Psoas muscle (tissue), 8 donors: ENCODE data around the gene GRM5. TPM values are rescaled to one million over a fixed set of nuclear protein-coding genes. Genes with fewer than 3 reads are reported as not detected.
A peak's percentile ranks its signal among the peaks of the same experiment; 100 is the strongest.

Source experiments
- ATAC-seq, 4 donors: fragments of 200-7000 bp; cut with Tn5 transposase; one replicate each; pipeline ENCODE4 v1.9.1; 2020; ENCODE audit warnings: moderate library complexity in 3 of 4, mild to moderate bottlenecking in 2 of 4
- DNase-seq, 2 donors: peaks; one replicate each; pipeline ENCODE4 v3.0.0-alpha.2; 2020
- H3K27ac ChIP-seq: fragments of 200-600 bp; one replicate; pipeline ENCODE4 v1.8.0; 2022
- H3K27me3 ChIP-seq, 3 donors: fragments of 200-600 bp in 1 of 3; one replicate each; pipeline versions ENCODE4 v1.6.1 to v1.8.0; 2013 to 2022; ENCODE audit warnings: low read length in 2 of 3, mild to moderate bottlenecking in 2 of 3, moderate library complexity in 1 of 3; ENCODE audit not compliant: insufficient read depth in 3 of 3
- H3K36me3 ChIP-seq, 2 donors: fragments of 200-600 bp in 1 of 2; one replicate each; pipeline versions ENCODE4 v1.6.1 to v1.8.0; 2013 to 2022; ENCODE audit warnings: low read depth in 1 of 2, mild to moderate bottlenecking in 1 of 2, moderate library complexity in 1 of 2; ENCODE audit not compliant: insufficient read depth in 1 of 2
- H3K4me1 ChIP-seq: fragments of 200-600 bp; one replicate; pipeline ENCODE4 v1.8.0; 2022
- H3K4me3 ChIP-seq: fragments of 200-600 bp; one replicate; pipeline ENCODE4 v1.8.0; 2022; ENCODE audit warnings: mild to moderate bottlenecking
- H3K9me3 ChIP-seq: fragments of 200-600 bp; one replicate; pipeline ENCODE4 v1.8.0; 2022
- CTCF ChIP-seq: fragments of 200-600 bp; IDR thresholded peaks from one replicate; pipeline ENCODE4 v1.8.0; 2022; ENCODE audit warnings: antibody characterized with exemption
- WGBS, 3 donors: extraction: QIAGEN DNeasy Blood & Tissue Kit; methylation state at CpG; one replicate each; pipeline versions ENCODE4 v1.1.6 to v1.1.7; 2013; 5-methylcytosine and 5-hydroxymethylcytosine counted together
- intact Hi-C, 2 donors: fragments of 100-400 bp; cut with DNase I; formaldehyde crosslinking; loops; one replicate each; pipeline versions ENCODE4 v1.11.0 to v1.14.2; 2022
- polyA plus RNA-seq, 3 donors: library from polyadenylated mRNA; stranded (reverse); fragments of 200-250 nt; gene quantifications; one replicate each; pipeline ENCODE4 v1.2.3, GENCODE V29; 2013
- total RNA-seq, 4 donors: library from RNA; stranded (reverse); fragmentation: NEBNext Ultra II Directional in 2 of 4; extraction: Animal tissue kit (Norgen Biotek cat#: 25700) in 2 of 4; gene quantifications; one replicate each; pipeline versions ENCODE4 v1.2.1 to v1.2.4, GENCODE V29; 2021 to 2023
- donor health status: healthy with polysubstance abuse.
- donor health status: DM: no; HTN: no; CAD: no; lungs with moderate emphysema.
- donor health status: Bipolar disorder and iron deficiency.
- donor health status: healthy.
- donor health status: DM: yes; HTN: yes; CAD: no.
- donor health status: DM: no; HTN: no; CAD: no.
- donor health status: DM: no; HTN: no; CAD: no.
- donor health status: DM: yes; HTN: yes; CAD: no.

The GRM5 gene
- total and polyA plus RNA-seq, 7 donors = under 0.01 TPM; not detected in 6

DNA sequence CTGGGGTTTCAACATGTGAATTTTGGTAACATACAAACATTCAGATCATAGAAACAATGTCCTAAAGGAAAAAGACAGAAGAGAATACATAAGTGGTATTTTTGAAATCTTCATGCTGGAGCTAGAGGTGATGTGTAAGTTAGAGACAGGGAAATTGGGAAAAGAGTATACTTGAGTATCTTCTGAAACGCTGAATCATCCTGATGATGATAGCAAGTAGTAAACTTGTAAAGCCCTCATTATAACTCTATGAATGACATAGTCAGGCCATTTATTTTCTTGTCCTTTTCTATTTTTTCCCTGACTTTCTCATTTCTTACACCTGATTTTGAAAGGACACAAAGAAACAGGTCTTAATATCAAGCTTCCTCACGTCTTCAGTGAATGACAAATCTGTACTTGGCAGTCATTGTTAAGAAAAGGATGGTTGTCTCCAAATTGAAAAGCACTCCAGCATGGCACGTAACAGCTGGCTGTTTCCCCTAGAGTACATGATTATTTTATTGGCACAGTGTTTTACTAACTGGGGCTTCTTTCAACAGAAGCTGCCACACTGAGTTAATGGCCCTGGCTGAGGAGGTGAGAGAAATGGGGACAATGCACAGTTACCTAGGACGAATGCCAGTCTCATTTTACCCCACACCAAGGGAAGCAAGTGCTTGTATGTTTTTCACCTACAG, 587.5 kb downstream of the GRM5 start:
- TF ChIP-seq CTCF = no peak
- intact Hi-C loops = no loop called here
- H3K9me3 ChIP-seq = no peaks in the 10 kb centered on the region

DNA sequence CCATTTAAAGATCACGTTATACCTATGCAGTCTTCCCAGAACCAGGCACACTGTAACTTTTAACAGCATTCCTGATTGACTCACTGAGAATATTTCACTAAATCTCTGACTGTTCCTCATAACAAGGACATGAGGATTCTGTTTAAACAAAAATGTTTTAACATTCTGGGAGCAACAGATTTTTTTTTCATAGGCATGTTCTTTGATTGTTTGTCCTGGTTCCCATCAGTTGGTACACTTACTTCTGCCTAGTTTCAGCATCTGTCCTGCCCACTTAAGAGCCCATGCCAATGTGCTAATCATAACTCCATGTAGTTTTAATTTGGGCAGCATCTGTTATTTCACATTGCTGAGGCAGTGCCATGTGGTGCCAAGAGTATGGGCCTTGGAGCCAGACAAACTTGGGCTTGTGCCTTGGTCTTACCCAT, 589.8 kb downstream of the GRM5 start:
- DNase-seq (no peak), ATAC-seq (peak in 1 of 4 donors; percentile 30)
- no peaks in the 10 kb centered on the region for H3K4me1 ChIP-seq
- TF ChIP-seq CTCF = no peak
- H3K4me3 ChIP-seq = no peak overlapping the region
- H3K36me3 ChIP-seq = no peaks in the 10 kb centered on the region
- 16 to 24% (median 19%) methylated on average over 1 of the region's 1 CpG for WGBS, 3 donors
- no peaks in the 10 kb centered on the region for H3K27me3 ChIP-seq
- H3K27ac ChIP-seq = no peak overlapping the region
- H3K9me3 ChIP-seq = no peaks in the 10 kb centered on the region
- intact Hi-C loops = no loop called here

More for the DNA sequence above, 587.5 kb downstream of the GRM5 start:
- Histone ChIP-seq H3K4me3 (no peak overlapping the region), H3K27me3 (no peaks in the 10 kb centered on the region), H3K4me1 (no peaks in the 10 kb centered on the region), H3K27ac (no peak overlapping the region), H3K36me3 (no peaks in the 10 kb centered on the region)
- 37 to 48% (median 38%) methylated on average over 4 of the region's 4 CpGs for WGBS, 3 donors
- ATAC-seq (peak in 1 of 4 donors; percentile 8), DNase-seq (no peak)

DNA sequence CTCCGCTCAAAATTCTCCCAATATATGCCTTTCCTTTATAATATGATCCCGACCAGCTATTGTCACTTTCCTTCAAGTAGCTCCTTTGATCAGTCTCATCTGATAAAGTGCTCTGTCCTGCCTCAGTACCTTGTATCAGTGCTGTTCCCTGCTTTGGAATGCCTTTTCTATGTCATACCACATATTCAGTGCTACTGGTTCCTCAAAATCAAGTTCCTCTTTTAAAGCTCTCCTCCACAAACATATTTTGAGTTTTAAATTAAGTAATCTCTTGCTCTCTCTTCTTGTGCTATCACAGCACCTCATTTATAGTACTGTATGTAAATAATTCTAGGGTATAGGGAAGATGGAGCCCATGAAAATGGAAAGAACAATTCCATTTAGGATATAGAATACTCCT, 591.1 kb downstream of the GRM5 start:
- no peaks in the 10 kb centered on the region for H3K9me3 ChIP-seq
- H3K27me3 ChIP-seq = no peaks in the 10 kb centered on the region
- intact Hi-C loops = no loop called here
- H3K27ac ChIP-seq = no peak overlapping the region
- no peaks in the 10 kb centered on the region for H3K36me3 ChIP-seq
- ATAC-seq (no peak), DNase-seq (no peak)
- no peaks in the 10 kb centered on the region for H3K4me1 ChIP-seq
- 85 to 93% (median 89%) methylated on average over 2 of the region's 2 CpGs for WGBS, 3 donors
- no peak overlapping the region for H3K4me3 ChIP-seq
- TF ChIP-seq CTCF = no peak

- H3K27ac ChIP-seq = no peak overlapping the region
- intact Hi-C loops = no loop called here
- no peaks in the 10 kb centered on the region for H3K36me3 ChIP-seq
- ATAC-seq (no peak), DNase-seq (no peak)
- H3K27me3 ChIP-seq = no peaks in the 10 kb centered on the region
- no peak overlapping the region for H3K4me3 ChIP-seq
- no peaks in the 10 kb centered on the region for H3K9me3 ChIP-seq
- WGBS, 3 donors = 77 to 79% (median 78%) methylated on average over 6 of the region's 6 CpGs
- H3K4me1 ChIP-seq = no peaks in the 10 kb centered on the region
- TF ChIP-seq CTCF = no peak
Observed at GRCh38 chr11:88469561-88470225, 596.1 kb downstream of the GRM5 start.
